IgD-negative memory B cell (primary cell): ENCODE data around the gene SDF2L1. TPM values are rescaled to one million over a fixed set of nuclear protein-coding genes. Genes with fewer than 3 reads are reported as not detected.
A peak's percentile ranks its signal among the peaks of the same experiment; 100 is the strongest.
"Not testable (repeated sequence)": the region's sequence is repeated elsewhere in the genome, so short reads cannot be mapped to it uniquely, and the experiment has no call there.

ENCODE experiments used
- H3K27ac Mint-ChIP-seq, 3 donors: one replicate each; pipeline ENCODE4 v1.8.0; 2020 to 2022; ENCODE audit warnings: mild to moderate bottlenecking in 3 of 3, mixed read lengths in 3 of 3, moderate library complexity in 1 of 3
- H3K27me3 Mint-ChIP-seq: one replicate; pipeline ENCODE4 v1.8.0; 2021; ENCODE audit warnings: mixed read lengths
- H3K36me3 Mint-ChIP-seq: one replicate; pipeline ENCODE4 v1.8.0; 2020; ENCODE audit warnings: mild to moderate bottlenecking, mixed read lengths
- H3K4me1 Mint-ChIP-seq, 3 donors: one replicate each; pipeline ENCODE4 v1.8.0; 2020 to 2022; ENCODE audit warnings: mixed read lengths in 3 of 3, mild to moderate bottlenecking in 1 of 3
- H3K4me3 Mint-ChIP-seq, 4 donors: one replicate each; pipeline ENCODE4 v1.8.0; 2020 to 2022; ENCODE audit warnings: mild to moderate bottlenecking in 4 of 4, mixed read lengths in 4 of 4, moderate library complexity in 3 of 4
- H3K9me3 Mint-ChIP-seq, 3 donors: one replicate each; pipeline ENCODE4 v1.8.0; 2020 to 2021; ENCODE audit warnings: mixed read lengths in 3 of 3, mild to moderate bottlenecking in 1 of 3
- polyA plus RNA-seq: library from polyadenylated mRNA; unstranded; fragments of 300-500 nt; fragmentation: Illumina TruSeq; gene quantifications from one replicate; pipeline ENCODE4 v1.2.3, GENCODE V29; 2021

SDF2L1 gene
- polyA plus RNA-seq, 1 donor from 2014 or later: 61.5 TPM

- no peaks in the 10 kb centered on the region for H3K9me3 Mint-ChIP-seq
- peak overlapping the region; percentile 38 to 89 (median 78) for H3K4me3 Mint-ChIP-seq
- peak overlapping the region in 1 of 3 donors; percentile 89 for H3K27ac Mint-ChIP-seq
- no peaks in the 10 kb centered on the region for H3K36me3 Mint-ChIP-seq
- no peaks in the 10 kb centered on the region for H3K27me3 Mint-ChIP-seq
- peaks cover 16 to 31% (median 29%) of the 10 kb centered on the region in 3 donors for H3K4me1 Mint-ChIP-seq
These were observed 15.2 kb upstream of the SDF2L1 start for GRCh38 chr22:21626735-21627469.

DNA sequence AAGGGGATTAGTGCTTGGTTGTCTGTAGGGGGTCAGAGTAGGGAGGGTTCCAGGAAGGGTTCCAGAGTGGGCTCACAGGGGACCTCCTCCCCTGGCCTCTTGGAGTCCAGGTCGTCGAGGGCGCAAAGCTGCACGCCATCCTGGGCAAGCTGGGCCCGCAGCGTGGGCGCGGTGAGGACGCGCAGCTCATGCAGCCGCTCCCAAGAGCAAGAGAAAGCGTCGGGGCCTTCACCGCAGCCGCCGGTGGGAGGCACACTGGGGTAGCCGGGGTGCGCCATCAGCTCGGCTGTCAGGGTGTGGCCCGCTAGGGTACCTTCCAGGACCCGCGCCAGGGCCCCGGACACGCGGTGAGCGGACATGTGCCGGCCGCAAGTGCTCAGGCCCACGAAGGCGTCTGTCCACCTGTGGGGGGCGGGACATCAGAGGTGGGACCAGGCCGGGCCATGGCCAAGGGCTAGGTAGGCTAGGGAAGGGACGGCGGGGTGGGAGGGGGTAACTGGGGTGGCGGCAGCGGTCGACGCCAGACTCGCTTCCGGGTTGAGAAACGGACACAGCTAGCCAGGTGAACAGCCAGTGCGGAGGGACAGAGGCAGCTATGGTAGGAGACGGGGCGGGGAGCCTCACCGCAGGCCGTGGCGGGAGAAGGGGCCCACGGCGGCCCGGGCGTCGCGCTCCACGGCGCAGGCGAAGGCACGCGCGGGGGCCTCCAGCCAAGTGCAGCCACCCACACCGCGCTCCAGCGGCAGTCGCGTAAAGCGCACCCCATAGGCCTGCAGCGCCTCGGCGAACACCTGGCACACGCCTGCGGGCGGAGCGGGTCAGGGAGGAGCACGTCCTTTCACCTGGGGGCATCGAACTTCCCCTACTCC lies 13.5 kb upstream of the SDF2L1 start:
- peak overlapping the region; percentile 96 to 98 (median 97) for H3K27ac Mint-ChIP-seq
- peaks cover 0 to 1% (median 0%) of the 10 kb centered on the region in 3 donors for H3K9me3 Mint-ChIP-seq
- H3K4me3 Mint-ChIP-seq: peak overlapping the region; percentile 93 to 97 (median 96)
- H3K36me3 Mint-ChIP-seq: no peaks in the 10 kb centered on the region
- peaks cover 19 to 33% (median 30%) of the 10 kb centered on the region in 3 donors for H3K4me1 Mint-ChIP-seq
- H3K27me3 Mint-ChIP-seq: no peaks in the 10 kb centered on the region

DNA sequence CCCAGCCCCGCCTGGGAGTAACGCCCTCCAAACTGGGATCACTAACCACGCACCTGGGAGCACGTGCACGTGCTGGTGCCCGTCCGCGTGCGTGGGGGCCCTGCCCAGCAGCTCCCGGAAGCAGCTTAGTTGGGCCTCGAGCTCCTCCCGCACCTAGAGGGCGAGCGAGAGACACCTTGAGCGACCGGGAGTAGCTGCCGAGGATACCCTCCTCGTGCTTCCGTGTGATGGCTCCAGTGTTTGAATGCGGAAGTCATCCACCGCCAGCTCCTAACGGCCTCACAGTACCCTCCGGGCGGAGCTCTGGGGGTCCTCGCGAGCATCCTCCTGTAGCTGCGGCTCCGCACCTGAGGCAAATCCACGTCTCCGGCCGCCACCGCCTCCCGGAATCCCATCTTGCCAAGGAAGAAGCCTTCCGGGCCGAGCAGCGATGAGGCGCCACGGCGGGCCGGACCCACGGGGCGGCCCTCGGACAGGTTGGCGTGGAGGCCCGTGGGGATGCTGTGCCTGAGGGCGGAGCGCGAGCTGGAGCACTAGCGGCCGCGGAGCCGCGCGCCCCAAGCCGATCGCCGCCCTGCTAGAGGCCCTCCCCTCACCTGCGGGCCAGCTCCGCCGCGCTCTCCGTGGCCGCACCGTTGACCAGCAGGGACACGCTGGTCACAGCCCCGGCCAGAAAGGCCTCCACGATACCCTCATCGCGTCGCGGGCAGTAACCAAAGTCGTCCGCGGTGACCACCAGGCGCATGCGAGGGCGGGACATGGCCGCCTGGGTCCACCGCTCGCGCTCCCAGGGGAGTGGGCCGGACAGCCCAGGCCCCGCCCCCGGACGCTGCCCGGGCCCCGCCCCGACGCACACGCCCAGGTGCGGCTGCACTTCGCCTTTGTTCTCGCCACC lies 12.6 kb upstream of the SDF2L1 start, which contains the start of gene YDJC:
Gene YDJC, minus strand, starts transcription at position 768 of the 895 bp plus-strand sequence. Its CDS starts 8 bp downstream, at position 760.
- H3K27me3 Mint-ChIP-seq: no peaks in the 10 kb centered on the region
- peak within 1 kb of the TSS; percentile 96 to 98 (median 97) for H3K27ac Mint-ChIP-seq
- H3K36me3 Mint-ChIP-seq: no peaks in the 10 kb centered on the region
- peaks cover 0 to 1% (median 0%) of the 10 kb centered on the region in 3 donors for H3K9me3 Mint-ChIP-seq
- H3K4me1 Mint-ChIP-seq: peaks cover 19 to 33% (median 30%) of the 10 kb centered on the region in 3 donors
- peak within 1 kb of the TSS; percentile 93 to 97 (median 96) for H3K4me3 Mint-ChIP-seq

DNA sequence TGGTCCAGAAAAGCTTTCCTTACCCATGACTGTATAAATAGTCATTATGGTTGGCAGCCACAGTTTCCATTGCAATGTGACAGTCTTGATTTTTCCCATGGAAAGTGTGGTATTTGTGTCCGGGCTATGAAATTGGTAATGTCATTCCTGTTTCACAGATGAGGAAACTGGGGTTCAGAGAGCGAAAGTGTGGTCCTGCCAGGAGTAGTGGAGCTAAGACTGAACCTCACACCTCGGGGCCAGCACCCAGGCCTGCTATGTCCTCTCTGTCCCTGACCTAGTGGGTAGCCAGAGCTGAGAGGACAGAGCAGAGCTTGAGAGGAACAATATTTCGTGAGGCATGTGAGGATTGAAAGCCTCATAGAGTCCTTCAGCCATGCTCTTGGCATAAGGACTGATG lies 11.1 kb upstream of the SDF2L1 start:
- peaks cover 0 to 1% (median 0%) of the 10 kb centered on the region in 3 donors for H3K9me3 Mint-ChIP-seq
- peak overlapping the region in 1 of 3 donors; percentile 96 for H3K27ac Mint-ChIP-seq
- H3K4me3 Mint-ChIP-seq: peak overlapping the region in 2 of 4 donors; percentile 17 to 96
- H3K4me1 Mint-ChIP-seq: peaks cover 19 to 26% (median 24%) of the 10 kb centered on the region in 3 donors
- H3K36me3 Mint-ChIP-seq: no peaks in the 10 kb centered on the region
- no peaks in the 10 kb centered on the region for H3K27me3 Mint-ChIP-seq

DNA sequence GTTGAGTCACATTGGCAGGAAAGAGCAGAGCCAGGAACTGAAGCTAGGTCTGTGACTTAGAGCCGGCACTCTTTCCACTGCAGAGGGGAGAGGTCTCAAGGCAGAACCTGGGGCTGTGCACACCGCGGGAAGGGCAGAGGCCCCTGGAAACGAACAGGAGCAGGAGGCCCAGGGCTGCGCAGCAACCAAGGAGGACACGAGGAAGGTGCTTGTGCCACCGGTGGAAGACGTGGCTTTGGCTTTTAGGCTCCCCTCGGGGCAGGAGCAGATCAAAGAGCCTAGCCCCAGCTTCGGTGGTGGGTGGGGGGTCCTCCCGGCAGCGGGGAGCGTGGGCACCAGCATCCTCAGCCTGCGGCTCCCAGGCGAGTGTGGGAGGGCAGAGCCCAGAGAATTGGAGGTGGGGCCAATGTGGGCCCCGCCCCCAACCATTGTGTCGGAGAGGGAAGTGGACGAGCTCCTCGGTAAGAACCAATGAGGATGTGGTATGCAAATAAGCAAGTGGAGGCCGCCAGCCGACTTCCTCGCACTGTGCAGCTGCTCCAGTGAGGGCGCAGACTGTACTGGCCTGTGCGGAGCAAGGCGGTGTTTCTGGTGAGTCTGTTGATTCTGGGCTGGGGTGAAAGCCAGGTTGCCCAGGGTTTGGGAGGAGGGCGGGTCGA lies 9.7 kb upstream of the SDF2L1 start, which contains the start of gene CCDC116:
Gene CCDC116, plus strand, starts transcription at position 524 of the 659 bp plus-strand sequence. CDS start 422 bp downstream, outside the sequence.
- Mint-ChIP-seq H3K4me1 (peaks cover 12 to 26% (median 17%) of the 10 kb centered on the region in 3 donors), H3K27ac (peak within 1 kb of the TSS; percentile 80 to 96 (median 91)), H3K4me3 (peak within 1 kb of the TSS in 3 of 4 donors; percentile 45 to 96 (median 46)), H3K36me3 (no peaks in the 10 kb centered on the region), H3K9me3 (peaks cover 0 to 1% (median 0%) of the 10 kb centered on the region in 3 donors), H3K27me3 (no peaks in the 10 kb centered on the region)

GRCh38 chr22:21632931-21633330 lies 9.2 kb upstream of the SDF2L1 start:
- Mint-ChIP-seq H3K27me3 (no peaks in the 10 kb centered on the region), H3K4me3 (peak overlapping the region in 2 of 4 donors; percentile 30 to 46), H3K36me3 (no peaks in the 10 kb centered on the region), H3K4me1 (peaks cover 9 to 24% (median 13%) of the 10 kb centered on the region in 3 donors), H3K27ac (peak overlapping the region in 1 of 3 donors; percentile 91), H3K9me3 (peaks cover 0 to 1% (median 0%) of the 10 kb centered on the region in 3 donors)

- H3K27me3 Mint-ChIP-seq: no peaks in the 10 kb centered on the region
- H3K27ac Mint-ChIP-seq: no peak overlapping the region
- H3K9me3 Mint-ChIP-seq: peaks cover 0 to 1% (median 0%) of the 10 kb centered on the region in 3 donors
- peak overlapping the region in 1 of 4 donors; percentile 30 for H3K4me3 Mint-ChIP-seq
- peaks cover 5 to 20% (median 13%) of the 10 kb centered on the region in 3 donors for H3K4me1 Mint-ChIP-seq
- H3K36me3 Mint-ChIP-seq: no peaks in the 10 kb centered on the region
These were observed 8.6 kb upstream of the SDF2L1 start for GRCh38 chr22:21633481-21633880.

DNA sequence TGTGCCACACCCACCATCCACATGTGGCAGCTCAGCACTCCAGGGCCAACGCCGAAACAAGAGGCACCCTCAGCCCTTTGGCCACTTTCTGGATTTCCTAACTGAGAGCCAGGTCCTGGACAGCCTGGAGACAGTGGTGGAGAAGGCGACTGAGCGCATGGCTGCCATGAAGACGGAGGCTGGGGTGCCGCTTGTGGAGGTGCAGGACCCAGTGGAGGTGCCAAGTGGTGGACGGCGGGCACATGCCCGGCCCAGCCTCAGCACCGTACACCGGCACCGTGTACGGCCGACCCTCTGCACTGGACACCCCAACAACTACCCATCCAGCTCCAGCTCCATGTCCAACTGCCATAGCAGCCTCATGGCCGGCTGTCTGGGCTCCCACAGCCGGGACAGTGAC lies 8.0 kb upstream of the SDF2L1 start:
- Mint-ChIP-seq H3K27me3 (no peaks in the 10 kb centered on the region), H3K4me3 (no peak overlapping the region), H3K27ac (no peak overlapping the region), H3K36me3 (no peaks in the 10 kb centered on the region), H3K4me1 (peaks cover 5 to 18% (median 13%) of the 10 kb centered on the region in 3 donors), H3K9me3 (peaks cover 0 to 1% (median 0%) of the 10 kb centered on the region in 3 donors)

GRCh38 chr22:21634844-21635243 lies 7.3 kb upstream of the SDF2L1 start:
- Mint-ChIP-seq H3K27ac (no peak overlapping the region), H3K27me3 (no peaks in the 10 kb centered on the region), H3K4me3 (no peak overlapping the region), H3K9me3 (peaks cover 0 to 1% (median 0%) of the 10 kb centered on the region in 3 donors), H3K36me3 (no peaks in the 10 kb centered on the region), H3K4me1 (peaks cover 5 to 14% (median 11%) of the 10 kb centered on the region in 3 donors)

DNA sequence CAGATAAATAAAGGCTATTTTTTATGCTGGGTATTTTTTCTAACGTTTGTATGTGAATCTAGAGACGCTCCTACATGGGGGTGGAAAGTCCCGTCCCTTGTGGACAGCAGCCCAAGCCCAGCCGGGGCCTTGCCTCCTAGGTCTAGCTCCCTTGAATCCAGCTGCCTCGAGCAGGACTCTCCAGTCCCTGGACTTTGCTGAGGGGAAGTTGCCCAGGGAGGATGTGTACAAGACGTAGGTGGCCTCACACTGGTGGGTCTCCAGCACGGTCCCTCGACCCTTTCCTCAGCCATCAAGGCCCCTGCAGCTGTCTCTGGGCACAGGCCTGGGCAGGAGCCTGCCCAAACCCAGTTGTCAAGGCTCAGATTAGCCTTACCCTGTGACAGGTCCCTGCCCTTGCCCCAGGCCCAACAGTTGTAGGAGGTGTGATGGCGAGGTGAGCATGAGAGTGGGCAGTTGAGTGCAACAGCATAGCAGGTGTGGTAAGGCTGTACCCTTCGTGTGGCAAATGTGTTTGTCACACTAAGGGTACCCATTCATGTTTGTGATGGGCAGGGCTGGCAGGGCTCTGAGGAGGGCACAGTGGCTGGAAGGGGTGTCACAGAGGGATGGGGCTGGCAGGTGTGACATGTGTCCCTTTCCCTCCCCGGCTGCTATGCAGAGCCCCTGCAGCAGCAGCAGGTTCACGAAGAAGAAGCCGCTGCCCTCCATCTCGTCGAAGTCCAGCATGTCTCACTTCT lies 6.2 kb upstream of the SDF2L1 start:
- H3K36me3 Mint-ChIP-seq: no peaks in the 10 kb centered on the region
- H3K4me1 Mint-ChIP-seq: peaks cover 5 to 14% (median 10%) of the 10 kb centered on the region in 3 donors
- no peak overlapping the region for H3K27ac Mint-ChIP-seq
- peaks cover 2% of the 10 kb centered on the region for H3K27me3 Mint-ChIP-seq
- peaks cover 0 to 1% (median 0%) of the 10 kb centered on the region in 3 donors for H3K9me3 Mint-ChIP-seq
- no peak overlapping the region for H3K4me3 Mint-ChIP-seq

GRCh38 chr22:21636629-21637218 lies 5.4 kb upstream of the SDF2L1 start:
- peaks cover 0 to 1% (median 0%) of the 10 kb centered on the region in 3 donors for H3K9me3 Mint-ChIP-seq
- peak overlapping the region in 1 of 4 donors; percentile 18 for H3K4me3 Mint-ChIP-seq
- peaks cover 4% of the 10 kb centered on the region for H3K27me3 Mint-ChIP-seq
- peak overlapping the region in 2 of 3 donors; percentile 18 to 29 for H3K27ac Mint-ChIP-seq
- H3K36me3 Mint-ChIP-seq: no peaks in the 10 kb centered on the region
- peaks cover 8 to 11% (median 10%) of the 10 kb centered on the region in 3 donors for H3K4me1 Mint-ChIP-seq

DNA sequence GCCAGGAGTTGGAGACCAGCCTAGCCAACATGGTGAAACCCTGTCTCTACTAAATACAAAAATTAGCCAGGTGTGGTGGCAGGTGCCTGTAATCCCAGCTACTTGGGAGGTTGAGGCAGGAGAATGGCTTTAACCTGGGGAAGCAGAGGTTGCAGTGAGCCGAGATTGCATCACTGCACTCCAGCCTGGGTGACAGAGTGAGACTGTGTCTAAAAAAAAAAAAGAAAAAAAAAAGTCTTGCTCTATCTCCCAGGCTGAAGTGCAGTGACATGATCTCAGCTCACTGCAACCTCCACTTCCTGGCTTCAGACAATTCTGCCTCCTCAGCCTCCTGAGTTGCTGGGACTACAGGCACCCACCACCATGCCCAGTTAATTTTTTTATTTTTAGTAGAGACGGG lies 4.7 kb upstream of the SDF2L1 start:
- H3K36me3 Mint-ChIP-seq, H3K27me3 Mint-ChIP-seq, H3K27ac Mint-ChIP-seq, H3K4me3 Mint-ChIP-seq, H3K9me3 Mint-ChIP-seq: not testable (repeated sequence)
- peaks cover 10 to 14% (median 14%) of the 10 kb centered on the region in 3 donors for H3K4me1 Mint-ChIP-seq
